CD14-positive monocyte (primary cell): ENCODE data around the gene STAMBPL1. TPM values are rescaled to one million over a fixed set of nuclear protein-coding genes. Genes with fewer than 3 reads are reported as not detected.

Experiments
- DNase-seq, 3 donors: peaks; one replicate each; pipeline ENCODE4 v3.0.0-alpha.2; 2011 to 2022
- H2AFZ ChIP-seq: 2 replicates; pipeline ENCODE4 v1.6.0; 2012; ENCODE audit warnings: mild to moderate bottlenecking, low read depth, low read length, inconsistent platforms; ENCODE audit not compliant: insufficient read depth, poor library complexity, severe bottlenecking
- H3K27ac ChIP-seq, 2 donors: 1 replicate in 1 of 2; 2 replicates in 1 of 2; pipeline ENCODE4 v1.5.1; 2012 to 2013; ENCODE audit warnings: low read length in 2 of 2, control low read depth in 1 of 2, inconsistent platforms in 1 of 2, low read depth in 1 of 2, mild to moderate bottlenecking in 1 of 2
- H3K27me3 ChIP-seq, 2 donors: one replicate each; pipeline versions ENCODE4 v1.6.0 to v1.6.1; 2011 to 2013; ENCODE audit warnings: low read length in 2 of 2; ENCODE audit not compliant: control insufficient read depth in 2 of 2, insufficient read depth in 2 of 2
- H3K36me3 ChIP-seq, 2 donors: replicated peaks in 1 of 2; 1 replicate in 1 of 2; 2 replicates in 1 of 2; pipeline versions ENCODE4 v1.5.1 to v1.6.1; 2012 to 2013; ENCODE audit warnings: low read length in 2 of 2, control low read depth in 1 of 2, inconsistent platforms in 1 of 2, mild to moderate bottlenecking in 1 of 2; ENCODE audit not compliant: insufficient read depth in 2 of 2, control insufficient read depth in 1 of 2
- H3K4me1 ChIP-seq, 2 donors: 1 replicate in 1 of 2; 2 replicates in 1 of 2; pipeline versions ENCODE4 v1.5.1 to v1.6.1; 2012 to 2013; ENCODE audit warnings: low read length in 2 of 2, control low read depth in 1 of 2, inconsistent platforms in 1 of 2, mild to moderate bottlenecking in 1 of 2, moderate library complexity in 1 of 2; ENCODE audit not compliant: insufficient read depth in 2 of 2, control insufficient read depth in 1 of 2
- H3K4me2 ChIP-seq: replicated peaks from 2 replicates; pipeline ENCODE3; 2012; ENCODE audit warnings: low read length, moderate library complexity, mild to moderate bottlenecking; ENCODE audit not compliant: poor library complexity, severe bottlenecking; ENCODE audit errors: extremely low read depth
- H3K4me3 ChIP-seq, 3 experiments: fragments of 200-600 bp in 1 of 3; sonication (generic) in 1 of 3; replicated peaks in 1 of 3; 1 replicate in 2 of 3; 2 replicates in 1 of 3; pipeline ENCODE4 v1.5.1; 2011 to 2013; ENCODE audit warnings: low read length in 3 of 3, mild to moderate bottlenecking in 3 of 3, control low read depth in 2 of 3, low read depth in 2 of 3, inconsistent platforms in 1 of 3, moderate library complexity in 1 of 3
- H3K79me2 ChIP-seq: 2 replicates; pipeline ENCODE4 v1.6.0; 2012; ENCODE audit warnings: mild to moderate bottlenecking, control low read depth, inconsistent platforms, low read length, moderate library complexity; ENCODE audit not compliant: insufficient read depth
- H3K9ac ChIP-seq: 2 replicates; pipeline ENCODE4 v1.6.0; 2017; ENCODE audit warnings: low read length, mild to moderate bottlenecking; ENCODE audit not compliant: insufficient read depth, poor library complexity, severe bottlenecking
- H3K9me3 ChIP-seq, 2 donors: replicated peaks in 1 of 2; 1 replicate in 1 of 2; 2 replicates in 1 of 2; pipeline versions ENCODE4 v1.5.1 to v1.6.1; 2012 to 2013; ENCODE audit warnings: low read length in 2 of 2, control low read depth in 1 of 2; ENCODE audit not compliant: control insufficient read depth in 1 of 2, insufficient read depth in 1 of 2
- H4K20me1 ChIP-seq: 2 replicates; pipeline ENCODE4 v1.6.0; 2012; ENCODE audit warnings: mild to moderate bottlenecking, low read length, control low read depth, moderate library complexity; ENCODE audit not compliant: insufficient read depth
- H3K27ac Mint-ChIP-seq, 7 donors: one replicate each; pipeline ENCODE4 v1.8.0; 2020; ENCODE audit warnings: mild to moderate bottlenecking in 7 of 7, mixed read lengths in 7 of 7, moderate library complexity in 6 of 7, inconsistent platforms in 2 of 7
- H3K27me3 Mint-ChIP-seq, 3 donors: one replicate each; pipeline ENCODE4 v1.8.0; 2021 to 2022; ENCODE audit warnings: low read depth in 3 of 3, mild to moderate bottlenecking in 3 of 3, mixed read lengths in 3 of 3, moderate library complexity in 3 of 3, inconsistent platforms in 1 of 3
- H3K36me3 Mint-ChIP-seq, 2 donors: one replicate each; pipeline ENCODE4 v1.8.0; 2020; ENCODE audit warnings: mixed read lengths in 2 of 2, inconsistent platforms in 1 of 2, mild to moderate bottlenecking in 1 of 2
- H3K4me1 Mint-ChIP-seq: one replicate; pipeline ENCODE4 v1.8.0; 2020; ENCODE audit warnings: mild to moderate bottlenecking, mixed read lengths
- H3K4me3 Mint-ChIP-seq, 2 donors: one replicate each; pipeline ENCODE4 v1.8.0; 2020; ENCODE audit warnings: mild to moderate bottlenecking in 2 of 2, mixed read lengths in 2 of 2, moderate library complexity in 1 of 2
- H3K9me3 Mint-ChIP-seq, 7 donors: one replicate each; pipeline ENCODE4 v1.8.0; 2020 to 2022; ENCODE audit warnings: mixed read lengths in 7 of 7, mild to moderate bottlenecking in 6 of 7, moderate library complexity in 6 of 7, inconsistent platforms in 2 of 7
- CTCF ChIP-seq: fragments of 200-600 bp; IDR thresholded peaks from one replicate; pipeline ENCODE4 v1.8.0; 2022; ENCODE audit warnings: antibody characterized with exemption, mild to moderate bottlenecking
- WGBS: methylation state at CpG from one replicate; pipeline ENCODE4 v1.1.5; 2013; ENCODE audit warnings: missing lambda C conversion rate; ENCODE audit not compliant: insufficient coverage; 5-methylcytosine and 5-hydroxymethylcytosine counted together
- intact Hi-C, 2 donors: fragments of 100-400 bp; cut with micrococcal nuclease; formaldehyde crosslinking; loops; one replicate each; pipeline versions ENCODE4 v1.15.0 to v1.15.1; 2023
- polyA plus RNA-seq, 3 donors: library from polyadenylated mRNA; depleted of rRNA in 1 of 3; unstranded in 2 of 3; stranded (reverse) in 1 of 3; fragments of 300-500 nt in 2 of 3; fragments of >200 nt in 1 of 3; fragmentation: Illumina TruSeq in 2 of 3; gene quantifications; 1 replicate in 2 of 3; 2 replicates in 1 of 3; pipeline ENCODE4 v1.2.3, GENCODE V29; 2012 to 2021

The STAMBPL1 gene
- polyA plus RNA-seq, 3 donors, result 0.07 to 1.5 (median 0.10) TPM

- intact Hi-C loops, result loop anchor here (5.0 kb wide), 3 partner anchors 67 to 282 kb away; no protein-coding TSS in a partner anchor
- no peak overlapping the region for H3K27ac ChIP-seq
- 64% methylated on average over 11 of the region's 17 CpGs for WGBS
- H3K4me3 Mint-ChIP-seq, result peak overlapping the region in 1 of 2 donors; percentile 69
- no peaks in the 10 kb centered on the region for H3K36me3 ChIP-seq
- H3K4me1 ChIP-seq, result peaks cover 9% of the 10 kb centered on the region in 2 donors
- DNase-seq, result peak; percentile 54 to 76 (median 72)
- H3K27me3 Mint-ChIP-seq, result peaks cover 0 to 3% (median 0%) of the 10 kb centered on the region in 3 donors
- peak overlapping the region in 1 of 3 experiments; percentile 38 for H3K4me3 ChIP-seq
- peaks cover 11% of the 10 kb centered on the region for H3K4me1 Mint-ChIP-seq
- H3K79me2 ChIP-seq, result no peaks in the 10 kb centered on the region
- H3K9me3 ChIP-seq, result no peaks in the 10 kb centered on the region
- H3K9me3 Mint-ChIP-seq, result no peaks in the 10 kb centered on the region
- H4K20me1 ChIP-seq, result no peaks in the 10 kb centered on the region
- no peak overlapping the region for H2AFZ ChIP-seq
- peak; percentile 95 for TF ChIP-seq CTCF
- peaks cover 0 to 18% of the 10 kb centered on the region in 2 donors for H3K36me3 Mint-ChIP-seq
- H3K9ac ChIP-seq, result no peak overlapping the region
- no peaks in the 10 kb centered on the region for H3K27me3 ChIP-seq
- H3K4me2 ChIP-seq, result peak overlapping the region; percentile 41
- peak overlapping the region in 5 of 7 donors; percentile 11 to 67 (median 26) for H3K27ac Mint-ChIP-seq
These were observed 55.0 kb downstream of the STAMBPL1 start for GRCh38 chr10:88934900-88935672.

GRCh38 chr10:88936656-88937055, 56.6 kb downstream of the STAMBPL1 start:
- intact Hi-C loops, result loop anchor here (5.0 kb wide), 2 partner anchors 66 to 281 kb away; no protein-coding TSS in a partner anchor
- Histone ChIP-seq H3K9me3 (no peaks in the 10 kb centered on the region), H4K20me1 (no peaks in the 10 kb centered on the region), H3K9ac (no peak overlapping the region), H3K27ac (no peak overlapping the region), H3K27me3 (no peaks in the 10 kb centered on the region), H2AFZ (no peak overlapping the region), H3K4me3 (no peak overlapping the region), H3K36me3 (no peaks in the 10 kb centered on the region), H3K79me2 (no peaks in the 10 kb centered on the region), H3K4me1 (peaks cover 9% of the 10 kb centered on the region in 2 donors), H3K4me2 (no peak overlapping the region)
- peaks cover 11% of the 10 kb centered on the region for H3K4me1 Mint-ChIP-seq
- no peak overlapping the region for H3K4me3 Mint-ChIP-seq
- DNase-seq, result no peak
- 100% methylated on average over 1 of the region's 3 CpGs for WGBS
- peaks cover 0 to 24% of the 10 kb centered on the region in 2 donors for H3K36me3 Mint-ChIP-seq
- TF ChIP-seq CTCF, result no peak
- H3K27me3 Mint-ChIP-seq, result peaks cover 0 to 2% (median 0%) of the 10 kb centered on the region in 3 donors
- no peak overlapping the region for H3K27ac Mint-ChIP-seq
- H3K9me3 Mint-ChIP-seq, result peaks cover 0 to 2% (median 0%) of the 10 kb centered on the region in 7 donors
